HEK293 (cell line): ENCODE measurements around the gene KCTD14.

Source experiments
- CTCF ChIA-PET: fragments of 350-600 bp; formaldehyde crosslinking; extraction: SDS; loops from one replicate; lab custom pipeline; 2021; ENCODE audit warnings: antibody characterized with exemption; lab: Yijun Ruan, JAX
- POLR2A ChIA-PET: fragments of 300-600 bp; formaldehyde crosslinking; extraction: SDS; loops from one replicate; lab custom pipeline; 2020; ENCODE audit warnings: antibody characterized with exemption, inconsistent platforms; lab: Yijun Ruan, JAX
- H3K27ac ChIP-seq: fragments of 200-500 bp; sonication (Bioruptor generic); 2 replicates; pipeline ENCODE4 v1.5.1; 2014; ENCODE audit warnings: low read depth, low read length, control low read depth, inconsistent platforms; ENCODE audit errors: extremely low read depth
- H3K36me3 ChIP-seq, 2 experiments: fragments of 200-500 bp in 1 of 2; sonication (Bioruptor generic) in 1 of 2; 1 replicate in 1 of 2; 2 replicates in 1 of 2; pipeline ENCODE4 v1.5.1; 2014 to 2017; ENCODE audit warnings: inconsistent platforms in 2 of 2, low read length in 2 of 2; ENCODE audit not compliant: control insufficient read depth in 2 of 2, insufficient read depth in 1 of 2
- H3K4me1 ChIP-seq: fragments of 200-500 bp; sonication (Bioruptor generic); 2 replicates; pipeline ENCODE4 v1.5.1; 2014; ENCODE audit warnings: mild to moderate bottlenecking, low read length, inconsistent platforms; ENCODE audit not compliant: control insufficient read depth, insufficient read depth
- H3K4me3 ChIP-seq: 2 replicates; pipeline ENCODE4 v1.5.1; 2011; ENCODE audit warnings: low read depth, mild to moderate bottlenecking, control low read depth, low read length, moderate library complexity
- H3K9me3 ChIP-seq: fragments of 200-500 bp; sonication (Bioruptor generic); 2 replicates; pipeline ENCODE4 v1.5.1; 2014; ENCODE audit warnings: low read depth, low read length, inconsistent platforms; ENCODE audit not compliant: control insufficient read depth, insufficient read depth
- KLF10 ChIP-seq: fragments of 450-650 bp; IDR thresholded peaks from 2 replicates; pipeline ENCODE4 v1.5.1; 2018; ENCODE audit warnings: missing biosample characterization, mild to moderate bottlenecking, missing genetic modification characterization
- MZF1 ChIP-seq: fragments of 450-650 bp; formaldehyde crosslinking; IDR thresholded peaks from 2 replicates; pipeline ENCODE4 v1.5.1; 2017; ENCODE audit warnings: missing biosample characterization, missing genetic modification characterization, borderline replicate concordance
- SCRT2 ChIP-seq: fragments of 450-650 bp; formaldehyde crosslinking; IDR thresholded peaks from 2 replicates; pipeline ENCODE4 v1.5.1; 2016; ENCODE audit warnings: missing biosample characterization, missing genetic modification characterization
- SP7 ChIP-seq: fragments of 450-650 bp; formaldehyde crosslinking; IDR thresholded peaks from 2 replicates; pipeline ENCODE4 v1.5.1; 2016; ENCODE audit warnings: missing biosample characterization, missing genetic modification characterization
- ZBTB17 ChIP-seq: fragments of 450-650 bp; formaldehyde crosslinking; IDR thresholded peaks from 2 replicates; pipeline ENCODE4 v1.5.1; 2016; ENCODE audit warnings: missing biosample characterization, missing genetic modification characterization
- ZBTB48 ChIP-seq: fragments of 450-650 bp; formaldehyde crosslinking; IDR thresholded peaks from 2 replicates; pipeline ENCODE4 v1.5.1; 2016; ENCODE audit warnings: missing biosample characterization, missing genetic modification characterization
- ZBTB7A ChIP-seq: fragments of 450-650 bp; formaldehyde crosslinking; IDR thresholded peaks from 2 replicates; pipeline ENCODE4 v1.5.1; 2016; ENCODE audit warnings: low read depth, missing biosample characterization, missing genetic modification characterization
- ZEB2 ChIP-seq: fragments of 450-650 bp; formaldehyde crosslinking; IDR thresholded peaks from 2 replicates; pipeline ENCODE4 v1.5.1; 2016; ENCODE audit warnings: missing biosample characterization, missing genetic modification characterization
- ZFHX2 ChIP-seq: fragments of 450-650 bp; formaldehyde crosslinking; conservative IDR thresholded peaks from 2 replicates; pipeline ENCODE4 v1.5.1; 2016; ENCODE audit warnings: missing biosample characterization, missing genetic modification characterization
- ZFP37 ChIP-seq: fragments of 450-650 bp; formaldehyde crosslinking; IDR thresholded peaks from 2 replicates; pipeline ENCODE4 v1.5.1; 2016; ENCODE audit warnings: missing biosample characterization, missing genetic modification characterization
- ZNF133 ChIP-seq: fragments of 450-650 bp; formaldehyde crosslinking; IDR thresholded peaks from 2 replicates; pipeline ENCODE4 v1.5.1; 2016; ENCODE audit warnings: missing biosample characterization, missing genetic modification characterization
- ZNF169 ChIP-seq: fragments of 450-650 bp; formaldehyde crosslinking; IDR thresholded peaks from 2 replicates; pipeline ENCODE4 v1.5.1; 2016; ENCODE audit warnings: missing biosample characterization, missing genetic modification characterization
- ZNF175 ChIP-seq: fragments of 450-650 bp; formaldehyde crosslinking; IDR thresholded peaks from 2 replicates; pipeline ENCODE4 v1.5.1; 2016; ENCODE audit warnings: missing biosample characterization, missing genetic modification characterization
- ZNF19 ChIP-seq: fragments of 450-650 bp; formaldehyde crosslinking; IDR thresholded peaks from 2 replicates; pipeline ENCODE4; 2016; ENCODE audit warnings: missing biosample characterization, missing genetic modification characterization, low read depth
- ZNF335 ChIP-seq: fragments of 450-650 bp; formaldehyde crosslinking; conservative IDR thresholded peaks from 2 replicates; pipeline ENCODE4 v1.5.1; 2016; ENCODE audit warnings: missing biosample characterization, missing genetic modification characterization
- ZNF341 ChIP-seq: fragments of 450-650 bp; formaldehyde crosslinking; IDR thresholded peaks from 2 replicates; pipeline ENCODE4; 2016; ENCODE audit warnings: low read depth, missing biosample characterization, missing genetic modification characterization
- ZNF571 ChIP-seq: fragments of 450-650 bp; formaldehyde crosslinking; IDR thresholded peaks from 2 replicates; pipeline ENCODE4 v1.5.0; 2017; ENCODE audit warnings: missing biosample characterization, missing genetic modification characterization
- ZNF600 ChIP-seq: fragments of 450-650 bp; formaldehyde crosslinking; IDR thresholded peaks from 2 replicates; pipeline ENCODE4 v1.5.1; 2016; ENCODE audit warnings: missing biosample characterization, missing genetic modification characterization
- ZNF626 ChIP-seq: fragments of 450-650 bp; sonication (Bioruptor Pico); formaldehyde crosslinking; IDR thresholded peaks from 2 replicates; pipeline ENCODE4 v1.5.1; 2018; ENCODE audit warnings: missing biosample characterization, missing genetic modification characterization, inconsistent platforms
- ZNF629 ChIP-seq: fragments of 450-650 bp; formaldehyde crosslinking; IDR thresholded peaks from 2 replicates; pipeline ENCODE4 v1.5.1; 2017; ENCODE audit warnings: missing biosample characterization, missing genetic modification characterization
- ZNF658 ChIP-seq: fragments of 450-650 bp; formaldehyde crosslinking; IDR thresholded peaks from 2 replicates; pipeline ENCODE4; 2016; ENCODE audit warnings: missing biosample characterization, missing genetic modification characterization
- ZNF660 ChIP-seq: fragments of 450-650 bp; IDR thresholded peaks from 2 replicates; pipeline ENCODE4 v1.5.1; 2018; ENCODE audit warnings: missing biosample characterization, mild to moderate bottlenecking, missing genetic modification characterization
- ZNF843 ChIP-seq: fragments of 450-650 bp; formaldehyde crosslinking; IDR thresholded peaks from 2 replicates; pipeline ENCODE4 v1.5.1; 2016; ENCODE audit warnings: missing biosample characterization, missing genetic modification characterization
- TF ChIP-seq, protein P1 (sequence below): fragments of 450-650 bp; formaldehyde crosslinking; IDR thresholded peaks from 2 replicates; pipeline ENCODE4 v1.5.1; 2016; ENCODE audit warnings: missing biosample characterization, missing genetic modification characterization
- TF ChIP-seq, protein P2 (sequence below): fragments of 450-650 bp; formaldehyde crosslinking; IDR thresholded peaks from 2 replicates; pipeline ENCODE4 v1.5.1; 2016; ENCODE audit warnings: missing biosample characterization, missing genetic modification characterization
- TF ChIP-seq, protein P3 (sequence below): fragments of 450-650 bp; formaldehyde crosslinking; IDR thresholded peaks from 2 replicates; pipeline ENCODE4 v1.5.1; 2016; ENCODE audit warnings: missing biosample characterization, missing genetic modification characterization, borderline replicate concordance
- TF ChIP-seq, protein P4 (sequence below): fragments of 450-650 bp; formaldehyde crosslinking; IDR thresholded peaks from 2 replicates; pipeline ENCODE4 v1.5.1; 2016; ENCODE audit warnings: missing biosample characterization, missing genetic modification characterization

KCTD14 gene

DNA sequence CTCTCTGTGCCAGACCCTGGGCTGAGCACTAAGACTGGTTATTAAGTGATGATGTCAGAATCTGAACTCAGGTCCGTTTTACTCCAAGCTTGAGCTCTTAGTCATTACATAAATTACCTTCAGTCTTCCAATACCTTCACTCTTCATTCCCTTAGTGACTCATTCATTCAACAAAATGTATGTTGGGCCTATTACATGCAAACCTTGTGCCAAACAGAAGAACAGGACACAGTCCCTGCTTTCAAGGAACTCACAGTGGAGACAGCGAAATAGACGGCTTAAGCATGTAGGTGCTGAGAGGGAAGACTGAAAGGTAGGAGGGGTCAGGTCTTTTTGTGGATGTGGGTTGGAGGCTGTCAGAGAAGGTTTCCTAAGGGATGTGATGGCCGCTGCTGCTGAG lies 3.3 kb downstream of the KCTD14 start:
- POLR2A ChIA-PET = no interaction called here
- Histone ChIP-seq H3K4me1 (peaks cover 4% of the 10 kb centered on the region; the same call in 1 of the 2 replicates), H3K36me3 (no peaks in the 10 kb centered on the region), H3K9me3 (no peaks in the 10 kb centered on the region), H3K4me3 (no peak overlapping the region), H3K27ac (no peak overlapping the region)
- CTCF ChIA-PET = no interaction called here
- TF ChIP-seq SP7 (tag by site-specific recombination) (peak; percentile 40; the same call in 1 of the 2 replicates), ZFP37 (tag by site-specific recombination) (no peak), ZBTB7A (no peak), ZBTB17 (tag by site-specific recombination) (0 out of 2 replicates have a peak, but pooled peaks have one; percentile 9), SCRT2 (no peak), ZNF600 (tag by site-specific recombination) (0 out of 2 replicates have a peak, but pooled peaks have one; percentile 10), ZNF843 (tag by site-specific recombination) (no peak), ZNF629 (peak; percentile 57)
- TF ChIP-seq, protein P1, sequence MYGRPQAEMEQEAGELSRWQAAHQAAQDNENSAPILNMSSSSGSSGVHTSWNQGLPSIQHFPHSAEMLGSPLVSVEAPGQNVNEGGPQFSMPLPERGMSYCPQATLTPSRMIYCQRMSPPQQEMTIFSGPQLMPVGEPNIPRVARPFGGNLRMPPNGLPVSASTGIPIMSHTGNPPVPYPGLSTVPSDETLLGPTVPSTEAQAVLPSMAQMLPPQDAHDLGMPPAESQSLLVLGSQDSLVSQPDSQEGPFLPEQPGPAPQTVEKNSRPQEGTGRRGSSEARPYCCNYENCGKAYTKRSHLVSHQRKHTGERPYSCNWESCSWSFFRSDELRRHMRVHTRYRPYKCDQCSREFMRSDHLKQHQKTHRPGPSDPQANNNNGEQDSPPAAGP (tag by site-specific recombination) = no peak
- TF ChIP-seq, protein P2, sequence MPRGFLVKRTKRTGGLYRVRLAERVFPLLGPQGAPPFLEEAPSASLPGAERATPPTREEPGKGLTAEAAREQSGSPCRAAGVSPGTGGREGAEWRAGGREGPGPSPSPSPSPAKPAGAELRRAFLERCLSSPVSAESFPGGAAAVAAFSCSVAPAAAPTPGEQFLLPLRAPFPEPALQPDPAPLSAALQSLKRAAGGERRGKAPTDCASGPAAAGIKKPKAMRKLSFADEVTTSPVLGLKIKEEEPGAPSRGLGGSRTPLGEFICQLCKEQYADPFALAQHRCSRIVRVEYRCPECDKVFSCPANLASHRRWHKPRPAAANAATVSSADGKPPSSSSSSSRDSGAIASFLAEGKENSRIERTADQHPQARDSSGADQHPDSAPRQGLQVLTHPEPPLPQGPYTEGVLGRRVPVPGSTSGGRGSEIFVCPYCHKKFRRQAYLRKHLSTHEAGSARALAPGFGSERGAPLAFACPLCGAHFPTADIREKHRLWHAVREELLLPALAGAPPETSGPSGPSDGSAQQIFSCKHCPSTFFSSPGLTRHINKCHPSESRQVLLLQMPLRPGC (tag by site-specific recombination) = peak; percentile 75
- TF ChIP-seq, protein P3, sequence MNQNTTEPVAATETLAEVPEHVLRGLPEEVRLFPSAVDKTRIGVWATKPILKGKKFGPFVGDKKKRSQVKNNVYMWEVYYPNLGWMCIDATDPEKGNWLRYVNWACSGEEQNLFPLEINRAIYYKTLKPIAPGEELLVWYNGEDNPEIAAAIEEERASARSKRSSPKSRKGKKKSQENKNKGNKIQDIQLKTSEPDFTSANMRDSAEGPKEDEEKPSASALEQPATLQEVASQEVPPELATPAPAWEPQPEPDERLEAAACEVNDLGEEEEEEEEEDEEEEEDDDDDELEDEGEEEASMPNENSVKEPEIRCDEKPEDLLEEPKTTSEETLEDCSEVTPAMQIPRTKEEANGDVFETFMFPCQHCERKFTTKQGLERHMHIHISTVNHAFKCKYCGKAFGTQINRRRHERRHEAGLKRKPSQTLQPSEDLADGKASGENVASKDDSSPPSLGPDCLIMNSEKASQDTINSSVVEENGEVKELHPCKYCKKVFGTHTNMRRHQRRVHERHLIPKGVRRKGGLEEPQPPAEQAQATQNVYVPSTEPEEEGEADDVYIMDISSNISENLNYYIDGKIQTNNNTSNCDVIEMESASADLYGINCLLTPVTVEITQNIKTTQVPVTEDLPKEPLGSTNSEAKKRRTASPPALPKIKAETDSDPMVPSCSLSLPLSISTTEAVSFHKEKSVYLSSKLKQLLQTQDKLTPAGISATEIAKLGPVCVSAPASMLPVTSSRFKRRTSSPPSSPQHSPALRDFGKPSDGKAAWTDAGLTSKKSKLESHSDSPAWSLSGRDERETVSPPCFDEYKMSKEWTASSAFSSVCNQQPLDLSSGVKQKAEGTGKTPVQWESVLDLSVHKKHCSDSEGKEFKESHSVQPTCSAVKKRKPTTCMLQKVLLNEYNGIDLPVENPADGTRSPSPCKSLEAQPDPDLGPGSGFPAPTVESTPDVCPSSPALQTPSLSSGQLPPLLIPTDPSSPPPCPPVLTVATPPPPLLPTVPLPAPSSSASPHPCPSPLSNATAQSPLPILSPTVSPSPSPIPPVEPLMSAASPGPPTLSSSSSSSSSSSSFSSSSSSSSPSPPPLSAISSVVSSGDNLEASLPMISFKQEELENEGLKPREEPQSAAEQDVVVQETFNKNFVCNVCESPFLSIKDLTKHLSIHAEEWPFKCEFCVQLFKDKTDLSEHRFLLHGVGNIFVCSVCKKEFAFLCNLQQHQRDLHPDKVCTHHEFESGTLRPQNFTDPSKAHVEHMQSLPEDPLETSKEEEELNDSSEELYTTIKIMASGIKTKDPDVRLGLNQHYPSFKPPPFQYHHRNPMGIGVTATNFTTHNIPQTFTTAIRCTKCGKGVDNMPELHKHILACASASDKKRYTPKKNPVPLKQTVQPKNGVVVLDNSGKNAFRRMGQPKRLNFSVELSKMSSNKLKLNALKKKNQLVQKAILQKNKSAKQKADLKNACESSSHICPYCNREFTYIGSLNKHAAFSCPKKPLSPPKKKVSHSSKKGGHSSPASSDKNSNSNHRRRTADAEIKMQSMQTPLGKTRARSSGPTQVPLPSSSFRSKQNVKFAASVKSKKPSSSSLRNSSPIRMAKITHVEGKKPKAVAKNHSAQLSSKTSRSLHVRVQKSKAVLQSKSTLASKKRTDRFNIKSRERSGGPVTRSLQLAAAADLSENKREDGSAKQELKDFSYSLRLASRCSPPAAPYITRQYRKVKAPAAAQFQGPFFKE (tag by site-specific recombination) = no peak

DNA sequence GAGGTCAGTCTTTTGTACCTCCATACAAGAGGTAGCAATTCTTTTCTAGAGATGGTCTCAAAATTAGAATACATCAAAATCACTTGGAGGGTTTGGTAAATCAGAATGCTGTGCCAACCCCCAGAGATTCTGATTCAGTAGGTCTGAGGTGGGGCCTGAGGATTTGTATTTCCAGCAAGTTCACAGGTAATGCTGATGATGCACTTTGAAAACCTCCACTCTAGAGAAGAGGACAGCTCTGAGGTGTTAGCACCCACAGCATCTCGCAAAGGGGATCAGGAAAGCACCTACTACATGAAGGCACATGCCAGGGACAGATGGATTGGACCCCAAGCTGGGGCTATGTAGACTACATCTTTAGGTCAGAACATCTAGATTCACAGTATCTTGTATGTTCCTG lies 7.2 kb downstream of the KCTD14 start:
- ChIA-PET CTCF (interaction anchor here (1.1 kb wide), 1 partner anchor 31 kb away, joined by 3 read pairs; no protein-coding TSS in a partner anchor), POLR2A (no interaction called here)
- peaks cover 4% of the 10 kb centered on the region; the same call in 1 of the 2 replicates for H3K4me1 ChIP-seq
- no peaks in the 10 kb centered on the region for H3K9me3 ChIP-seq
- H3K36me3 ChIP-seq = no peaks in the 10 kb centered on the region
- no peak overlapping the region for H3K27ac ChIP-seq
- no peak overlapping the region for H3K4me3 ChIP-seq
- TF ChIP-seq ZNF335 (no peak), ZNF571 (tag by site-specific recombination) (no peak), ZNF133 (tag by site-specific recombination) (no peak), ZNF175 (tag by site-specific recombination) (no peak), KLF10 (tag by site-specific recombination) (no peak), ZEB2 (no peak), MZF1 (tag by site-specific recombination) (no peak), ZNF626 (tag by site-specific recombination) (no peak), ZNF341 (no peak), ZNF660 (no peak), ZNF19 (no peak), ZBTB48 (no peak), ZFP37 (tag by site-specific recombination) (no peak), ZNF169 (tag by site-specific recombination) (no peak), ZNF658 (no peak), ZFHX2 (tag by site-specific recombination) (no peak)
- TF ChIP-seq, protein P4, sequence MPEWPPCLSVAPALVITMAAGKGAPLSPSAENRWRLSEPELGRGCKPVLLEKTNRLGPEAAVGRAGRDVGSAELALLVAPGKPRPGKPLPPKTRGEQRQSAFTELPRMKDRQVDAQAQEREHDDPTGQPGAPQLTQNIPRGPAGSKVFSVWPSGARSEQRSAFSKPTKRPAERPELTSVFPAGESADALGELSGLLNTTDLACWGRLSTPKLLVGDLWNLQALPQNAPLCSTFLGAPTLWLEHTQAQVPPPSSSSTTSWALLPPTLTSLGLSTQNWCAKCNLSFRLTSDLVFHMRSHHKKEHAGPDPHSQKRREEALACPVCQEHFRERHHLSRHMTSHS (tag by site-specific recombination) = no peak
